Mucosa of descending colon (tissue), 3 donors: ENCODE results near the gene KANSL1L. TPM values are rescaled to one million over a fixed set of nuclear protein-coding genes. Genes with fewer than 3 reads are reported as not detected.

Source experiments
- ATAC-seq: fragments of 200-7000 bp; cut with Tn5 transposase; one replicate; pipeline ENCODE4 v1.9.1; 2020; ENCODE audit warnings: mild to moderate bottlenecking, moderate library complexity
- DNase-seq, 3 donors: peaks; one replicate each; pipeline ENCODE4 v3.0.0-alpha.2; 2020
- H3K36me3 ChIP-seq: fragments of 200-600 bp; one replicate; pipeline ENCODE4 v1.8.0; 2021; ENCODE audit warnings: low read depth, mild to moderate bottlenecking
- H3K4me1 ChIP-seq: fragments of 200-600 bp; one replicate; pipeline ENCODE4 v1.8.0; 2021; ENCODE audit warnings: low read depth, mild to moderate bottlenecking
- H3K4me3 ChIP-seq: fragments of 200-600 bp; one replicate; pipeline ENCODE4 v1.8.0; 2021; ENCODE audit warnings: mild to moderate bottlenecking
- H3K9me3 ChIP-seq: fragments of 200-600 bp; one replicate; pipeline ENCODE4 v1.8.0; 2021; ENCODE audit warnings: mild to moderate bottlenecking
- CTCF ChIP-seq: fragments of 200-600 bp; IDR thresholded peaks from one replicate; pipeline ENCODE4 v1.8.0; 2022; ENCODE audit warnings: antibody characterized with exemption, mild to moderate bottlenecking
- intact Hi-C, 2 donors: fragments of 100-400 bp; cut with DNase I in 1 of 2; cut with micrococcal nuclease in 1 of 2; formaldehyde crosslinking; loops; one replicate each; pipeline versions ENCODE4 v1.11.0 to v1.11.1; 2022; cut with DNase I, micrococcal nuclease
- total RNA-seq, 3 donors: library from RNA; stranded (reverse); fragmentation: NEBNext Ultra II Directional in 2 of 3; extraction: Animal tissue kit (Norgen Biotek cat#: 25700) in 2 of 3; gene quantifications; one replicate each; pipeline versions ENCODE4 v1.2.1 to v1.2.4, GENCODE V29; 2021 to 2023
- donor health status: DM: no; HTN: no; CAD: no; lungs with moderate emphysema.
- donor health status: DM: no; HTN: no; CAD: no.
- donor health status: DM: no; HTN: yes; CAD: no.

Gene KANSL1L
- total RNA-seq, 3 donors from 2014 or later, result 6.8 to 29.2 (median 7.7) TPM

GRCh38 chr2:210170446-210171303, 534 bp downstream of the KANSL1L start:
- ATAC-seq (peak; percentile 87), DNase-seq (peak; percentile 97 to 99 (median 97))
- Histone ChIP-seq H3K36me3 (no peaks in the 10 kb centered on the region), H3K9me3 (no peaks in the 10 kb centered on the region), H3K4me3 (peak overlapping the region; percentile 62), H3K4me1 (peaks cover 17% of the 10 kb centered on the region)
- intact Hi-C loops, result no loop called here
- TF ChIP-seq CTCF, result no peak

GRCh38 chr2:210170196-210170445, 1.1 kb downstream of the KANSL1L start:
- H3K4me1 ChIP-seq, result peaks cover 17% of the 10 kb centered on the region
- H3K4me3 ChIP-seq, result peak overlapping the region; percentile 62
- no peaks in the 10 kb centered on the region for H3K9me3 ChIP-seq
- no peaks in the 10 kb centered on the region for H3K36me3 ChIP-seq
- no peak for TF ChIP-seq CTCF
- DNase-seq, result no peak
- intact Hi-C loops, result no loop called here
- ATAC-seq, result no peak

- intact Hi-C loops, result no loop called here
- DNase-seq (no peak), ATAC-seq (no peak)
- no peaks in the 10 kb centered on the region for H3K36me3 ChIP-seq
- H3K9me3 ChIP-seq, result no peaks in the 10 kb centered on the region
- TF ChIP-seq CTCF, result no peak
- H3K4me1 ChIP-seq, result peaks cover 17% of the 10 kb centered on the region
- H3K4me3 ChIP-seq, result peak overlapping the region; percentile 62
These were observed 1.6 kb downstream of the KANSL1L start for GRCh38 chr2:210169516-210170195.

GRCh38 chr2:210167227-210167626, 4.0 kb downstream of the KANSL1L start:
- Histone ChIP-seq H3K9me3 (no peaks in the 10 kb centered on the region), H3K36me3 (no peaks in the 10 kb centered on the region), H3K4me1 (peaks cover 12% of the 10 kb centered on the region), H3K4me3 (no peak overlapping the region)
- ATAC-seq (no peak), DNase-seq (no peak)
- intact Hi-C loops, result no loop called here
- TF ChIP-seq CTCF, result no peak

- no peak for TF ChIP-seq CTCF
- Histone ChIP-seq H3K36me3 (no peaks in the 10 kb centered on the region), H3K4me1 (no peaks in the 10 kb centered on the region), H3K4me3 (no peak overlapping the region), H3K9me3 (no peaks in the 10 kb centered on the region)
- ATAC-seq, result no peak
- DNase-seq, result no peak
- intact Hi-C loops, result no loop called here
These were observed 8.6 kb downstream of the KANSL1L start for GRCh38 chr2:210162466-210163124.
